ENCODE measurements around the gene NMRK1.

Gene NMRK1

DNA sequence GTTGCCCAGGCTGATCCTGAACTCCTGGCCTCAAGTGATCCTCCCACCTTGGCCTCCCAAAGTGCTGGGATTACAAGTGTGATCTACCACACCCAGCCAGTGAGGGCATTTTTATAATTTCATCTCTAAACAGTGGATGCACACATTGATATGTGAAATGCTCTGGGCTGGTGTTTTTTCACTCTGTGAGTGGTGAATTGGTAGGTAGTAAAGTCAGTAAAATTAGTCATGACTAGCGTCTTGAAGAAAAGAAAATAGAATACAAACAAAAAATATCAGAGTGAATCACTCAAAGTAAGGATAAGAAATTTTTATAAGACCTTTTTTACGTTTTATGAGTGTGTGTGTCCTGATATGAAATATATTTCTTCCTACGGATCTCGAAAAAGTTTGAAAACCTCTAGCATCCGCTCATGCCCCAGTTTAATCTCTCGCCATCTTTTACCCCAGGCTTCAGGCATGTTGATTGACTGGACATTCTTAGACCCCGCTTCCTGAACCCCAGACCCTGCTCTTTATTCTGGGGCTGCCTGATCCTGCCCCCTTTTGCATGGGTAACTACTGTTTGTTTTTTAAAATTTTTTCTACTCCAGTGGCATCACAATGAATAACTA is 14.3 kb upstream of the NMRK1 start:
- DNase-seq (ENCODE audit: low spot score): no peak

DNA sequence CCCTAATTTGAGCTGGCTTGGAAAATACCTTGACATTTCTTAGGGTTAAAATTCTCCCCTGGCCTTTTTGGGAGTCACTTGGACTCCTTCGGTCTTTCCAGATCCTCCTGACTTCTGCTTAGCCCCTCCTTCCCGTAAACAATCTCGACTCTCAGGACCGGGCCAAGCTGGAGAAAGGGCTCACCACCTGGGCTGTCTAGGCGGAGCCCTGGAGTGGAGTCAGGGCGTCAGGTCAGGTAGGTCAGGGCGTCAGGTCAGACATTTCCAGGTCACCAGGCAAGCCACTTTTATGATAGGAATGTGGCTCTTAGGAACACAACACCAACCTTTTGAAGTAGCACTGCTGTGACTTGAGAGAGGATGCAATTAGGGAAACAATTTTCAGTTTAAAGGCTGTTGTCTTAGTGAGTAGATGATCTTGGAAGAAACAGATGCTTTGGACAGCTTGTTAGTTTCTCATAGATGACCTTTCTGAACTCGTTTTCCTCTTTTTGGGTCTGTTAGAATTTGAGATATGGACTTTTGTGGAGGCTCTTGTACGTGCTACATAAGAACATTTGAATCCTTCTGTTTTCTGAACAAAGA is 13.1 kb upstream of the NMRK1 start:
- DNase-seq (ENCODE audit: low spot score): no peak

DNA sequence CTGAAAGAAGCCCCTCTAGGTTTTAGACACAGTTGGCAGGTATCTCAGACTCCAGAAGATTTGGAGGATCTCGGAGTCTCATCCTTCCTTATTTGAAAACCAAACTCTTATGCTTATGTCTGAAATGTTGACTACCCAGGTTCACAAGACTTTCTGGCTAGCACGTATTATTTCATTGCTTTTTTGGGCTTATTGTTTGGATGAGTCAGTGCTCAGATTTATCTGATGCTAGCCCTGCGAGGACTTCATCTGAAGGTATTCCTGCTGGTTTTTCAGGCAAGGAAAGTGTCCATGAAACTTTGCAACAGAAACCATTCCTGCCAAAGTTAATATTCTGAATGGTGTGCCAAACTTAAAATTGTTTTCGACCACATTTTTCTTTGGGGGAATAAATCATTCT is 8.8 kb upstream of the NMRK1 start:
- no peak for DNase-seq (ENCODE audit: low spot score)

DNA sequence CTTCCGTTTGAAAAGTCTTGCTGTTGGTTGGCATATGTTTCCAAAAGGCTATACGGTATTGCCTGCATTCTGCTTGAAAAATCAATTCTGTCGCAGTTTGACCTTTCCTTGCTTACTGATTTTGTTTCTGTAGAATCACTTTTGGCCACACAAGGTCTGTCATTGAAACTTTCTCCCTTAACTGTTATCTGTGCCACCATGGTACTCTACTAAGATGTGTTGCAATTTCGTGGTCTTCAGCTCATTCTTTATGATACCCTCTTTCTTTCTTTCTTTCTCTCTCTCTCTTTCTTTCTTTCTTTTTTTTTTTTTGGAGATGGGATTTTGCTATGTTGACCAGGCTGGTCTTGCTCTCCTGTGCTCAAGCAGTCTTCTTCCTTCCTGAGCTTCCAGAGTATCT is 4.8 kb upstream of the NMRK1 start:
- DNase-seq (ENCODE audit: low spot score): no peak

DNA sequence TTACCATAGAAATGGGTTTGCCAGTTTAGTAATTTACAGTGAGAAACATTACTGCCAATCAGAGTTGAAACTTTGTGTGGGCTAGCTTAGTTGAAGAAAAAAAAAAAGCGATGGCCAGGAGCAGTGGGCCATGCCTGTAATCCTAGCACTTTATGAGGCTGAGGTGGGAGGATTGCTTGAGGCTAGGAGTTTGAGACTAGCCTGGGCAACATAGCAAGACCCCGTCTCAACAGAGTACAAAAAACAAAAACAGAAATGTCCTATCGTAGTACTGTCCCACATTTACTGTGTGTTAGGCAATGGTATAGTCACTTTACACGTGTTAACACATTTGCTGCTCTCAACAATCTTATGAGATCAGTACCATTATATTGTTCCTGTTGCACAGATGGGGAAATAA is 2.6 kb upstream of the NMRK1 start:
- no peak for DNase-seq (ENCODE audit: low spot score)

DNA sequence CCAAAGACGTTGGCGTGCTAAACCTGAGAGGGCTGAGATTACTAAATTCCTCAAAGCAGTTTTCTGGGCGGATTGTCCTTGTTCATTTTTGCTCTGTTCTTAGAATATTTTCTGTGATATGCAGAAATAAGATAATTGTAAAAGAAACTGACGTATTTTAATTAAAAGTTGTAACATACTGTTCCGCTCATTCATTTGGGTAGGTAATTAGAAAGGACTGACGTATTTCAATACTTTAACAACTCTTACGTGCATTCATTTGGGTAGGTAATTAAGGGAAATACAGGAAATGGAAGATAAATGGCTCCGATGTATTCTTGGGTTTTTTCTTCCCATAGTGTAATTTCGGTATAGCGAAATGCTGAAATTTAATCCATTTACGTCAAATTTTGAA is 1.4 kb upstream of the NMRK1 start:
- DNase-seq (ENCODE audit: low spot score): no peak

DNA sequence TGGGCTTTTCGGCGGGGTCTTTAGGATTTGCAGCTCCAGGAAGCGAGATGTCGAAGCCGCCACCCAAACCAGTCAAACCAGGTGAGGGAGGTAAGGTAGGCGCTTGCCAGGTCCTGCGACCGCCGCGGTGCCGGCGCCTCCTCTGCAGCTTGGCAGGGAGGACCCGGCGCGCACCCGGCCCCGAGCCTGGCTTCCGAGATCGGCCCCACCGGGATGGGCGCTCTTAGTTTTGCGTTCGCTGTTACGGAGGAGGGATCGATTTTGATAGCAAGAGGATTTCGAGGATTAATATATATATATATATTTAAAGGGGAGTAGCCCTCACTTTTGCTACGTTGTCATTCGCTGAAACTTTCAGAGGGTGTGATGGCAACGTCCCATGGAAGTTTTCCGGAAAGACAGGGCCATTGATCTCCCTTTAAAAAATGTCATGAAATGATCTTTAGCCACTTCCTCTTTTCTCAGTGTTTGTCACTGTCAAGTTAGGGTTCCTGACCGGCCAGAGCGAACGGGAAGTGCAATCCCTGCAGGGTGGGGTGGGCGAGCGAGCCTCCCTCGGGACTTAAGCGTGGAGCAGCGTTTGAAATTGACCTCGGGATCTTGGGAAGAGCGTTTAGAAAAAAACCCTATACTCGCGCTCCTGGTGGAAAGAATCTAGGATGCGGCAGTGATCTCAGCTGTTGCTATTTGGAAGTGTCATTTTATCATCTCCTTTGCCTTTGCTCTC is 854 bp upstream of the NMRK1 start:
- peak; percentile 34 for DNase-seq (ENCODE audit: low spot score)

DNA sequence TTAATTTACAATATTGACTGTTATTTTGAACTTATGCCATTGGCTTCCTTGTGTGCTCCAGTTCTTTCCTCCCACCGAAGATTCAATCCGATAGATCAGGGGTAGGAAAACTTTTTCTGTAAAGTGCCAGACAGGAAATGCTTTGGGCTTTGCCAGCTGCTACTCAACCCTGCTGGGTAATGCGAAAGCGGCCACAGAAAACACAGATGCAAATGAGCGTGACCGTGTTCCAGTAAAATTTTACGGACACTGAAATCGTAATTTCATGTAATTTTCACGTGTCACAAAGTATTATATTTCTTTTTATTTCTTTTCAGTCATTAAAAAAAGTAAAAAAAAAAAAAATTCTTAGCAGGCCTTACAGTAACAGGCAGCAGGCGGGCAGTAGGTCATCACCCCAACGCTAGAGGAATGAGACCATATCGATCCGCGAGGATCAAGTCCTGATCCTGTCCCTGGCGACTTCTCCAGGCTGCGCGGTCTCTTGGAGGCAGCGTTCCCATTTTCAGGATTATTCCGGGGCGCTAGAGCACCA is 599 bp downstream of the NMRK1 start:
- DNase-seq (ENCODE audit: low spot score): peak; percentile 53

DNA sequence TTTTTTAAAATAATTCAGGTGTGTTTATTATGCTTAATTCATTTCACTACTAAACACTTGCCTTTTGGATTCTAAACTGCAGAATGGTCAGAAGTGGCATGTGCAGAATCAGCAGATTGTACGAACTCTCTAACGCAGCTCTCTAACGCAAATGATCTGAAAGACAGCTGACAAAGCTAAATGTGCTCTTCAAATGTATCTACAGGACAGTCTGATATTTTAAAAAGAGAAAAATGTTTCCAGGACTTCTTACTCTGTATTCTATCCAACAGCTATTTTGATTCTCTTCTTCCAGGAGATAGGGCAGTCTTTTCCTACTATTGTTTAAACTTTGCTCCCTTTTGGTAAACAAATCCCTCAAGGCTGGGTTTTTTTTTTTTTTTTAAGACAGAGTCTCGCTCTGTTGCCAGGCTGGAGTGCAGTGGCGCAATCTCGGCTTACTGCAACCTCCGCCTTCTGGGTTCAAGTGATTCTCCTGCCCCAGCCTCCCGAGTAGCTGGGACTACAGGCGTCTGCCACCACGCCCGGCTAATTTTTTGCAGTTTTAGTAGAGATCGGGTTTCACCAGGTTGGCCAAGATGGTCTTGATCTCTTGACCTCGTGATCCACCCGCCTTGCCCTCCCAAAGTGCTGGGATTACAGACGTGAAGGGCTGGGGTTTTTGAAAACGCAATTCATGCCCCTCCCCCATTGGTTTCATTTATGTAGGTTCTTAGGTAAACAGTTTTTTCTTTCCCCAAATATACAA is 1.2 kb downstream of the NMRK1 start:
- no peak for DNase-seq (ENCODE audit: low spot score)

DNA sequence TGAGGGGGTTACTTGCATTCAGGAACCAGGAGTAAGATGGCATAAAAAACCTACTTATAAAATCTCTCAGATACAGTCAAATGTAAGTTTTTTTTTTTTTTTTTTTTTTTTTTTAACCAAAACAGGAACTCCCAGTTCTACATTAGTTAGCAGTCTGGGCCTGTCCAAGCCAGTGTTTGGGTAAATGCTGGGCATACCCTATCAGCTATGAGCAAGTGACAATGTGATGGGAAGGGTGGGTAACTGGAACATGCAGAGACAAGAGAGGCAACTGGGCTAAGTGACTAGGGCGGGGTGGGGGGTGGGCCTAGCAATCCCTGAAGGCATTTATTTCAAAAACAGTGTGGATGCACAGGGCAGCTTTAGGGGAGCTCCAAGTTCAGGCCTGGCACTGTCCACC is 2.3 kb downstream of the NMRK1 start:
- DNase-seq (ENCODE audit: low spot score): no peak

DNA sequence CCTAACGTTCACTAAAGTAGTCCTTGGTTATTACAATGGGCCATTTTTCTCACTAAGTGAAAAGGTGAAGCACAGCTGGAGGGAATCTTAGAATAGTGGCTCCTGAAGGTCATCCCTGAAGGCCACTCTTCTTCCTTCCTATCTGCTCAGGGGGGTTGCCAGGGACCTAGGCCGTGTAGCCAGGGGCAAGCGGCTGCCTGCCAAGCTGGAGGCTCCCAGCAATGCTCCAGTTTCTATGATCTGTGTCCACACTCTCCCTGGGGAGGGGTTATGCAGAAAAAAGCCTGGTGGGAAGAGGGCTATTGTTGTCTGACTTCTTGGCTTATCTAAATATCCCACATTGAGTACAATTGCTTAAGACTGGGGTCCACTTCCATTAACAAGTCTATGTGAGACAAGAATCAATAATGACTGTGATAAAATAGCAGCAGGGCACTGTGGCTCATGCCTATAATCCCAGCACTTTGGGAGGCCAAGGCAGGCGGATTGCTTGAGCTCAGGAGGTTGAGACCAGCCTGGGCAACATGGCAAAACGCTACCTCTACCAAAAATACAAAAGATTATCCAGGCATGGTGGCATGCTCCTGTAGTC is 3.8 kb downstream of the NMRK1 start:
- no peak for DNase-seq (ENCODE audit: low spot score)

DNA sequence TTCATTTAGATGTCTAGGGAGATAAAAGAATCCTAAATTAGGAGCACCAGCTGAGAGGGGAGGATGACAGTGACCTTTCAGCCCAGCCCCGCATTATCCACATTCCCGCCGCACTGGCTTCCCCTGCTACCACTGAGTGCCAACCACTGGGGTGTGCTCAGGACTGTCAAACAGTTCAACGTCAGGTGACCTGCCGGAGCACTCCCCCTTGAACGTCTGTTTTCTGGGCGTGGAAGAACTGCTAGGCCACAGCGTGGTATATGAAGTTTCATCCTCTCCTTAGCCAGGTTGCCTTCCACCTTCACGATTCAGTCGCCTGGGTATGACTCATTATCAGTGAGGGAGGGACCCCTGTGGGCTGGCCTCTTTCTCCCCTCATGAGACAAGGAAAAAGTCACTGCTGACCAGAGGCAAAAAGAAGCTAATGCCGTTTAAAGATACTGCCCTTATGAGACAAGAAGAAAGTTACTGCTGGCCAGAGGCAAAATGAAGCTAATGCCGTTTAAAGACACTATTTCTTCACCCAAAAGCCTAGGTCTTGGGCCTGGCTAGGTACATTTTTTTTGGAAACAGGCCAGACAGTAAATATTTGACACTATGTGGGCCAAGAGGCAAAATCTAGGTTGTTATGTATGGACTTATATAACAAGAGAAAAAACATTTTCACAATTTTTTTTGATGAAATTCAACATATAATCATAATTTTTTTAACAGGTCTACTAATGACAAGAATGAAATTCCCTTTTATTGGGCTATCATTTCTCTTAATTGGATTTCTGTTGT is 4.6 kb downstream of the NMRK1 start:
- DNase-seq (ENCODE audit: low spot score): peak; percentile 52

DNA sequence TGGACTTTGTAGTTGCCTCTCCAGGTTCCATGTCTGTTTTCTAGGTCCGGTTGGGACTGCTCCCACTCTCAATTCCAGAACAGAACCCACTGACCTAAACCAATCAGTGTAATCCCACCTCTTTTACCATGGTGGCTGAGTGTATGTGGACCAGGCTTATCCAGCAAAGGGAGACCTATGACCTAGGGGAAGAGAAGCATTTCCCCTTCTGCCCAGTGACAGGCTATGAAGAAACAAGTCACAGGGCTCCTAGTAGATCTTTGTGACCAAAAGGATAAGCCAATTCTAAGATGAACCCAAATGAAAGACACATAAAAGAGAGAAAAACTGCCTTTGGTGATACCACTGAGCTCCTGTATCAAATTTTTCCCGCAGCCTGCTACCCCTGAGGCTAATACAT is 6.3 kb downstream of the NMRK1 start:
- no peak for DNase-seq (ENCODE audit: low spot score)

DNA sequence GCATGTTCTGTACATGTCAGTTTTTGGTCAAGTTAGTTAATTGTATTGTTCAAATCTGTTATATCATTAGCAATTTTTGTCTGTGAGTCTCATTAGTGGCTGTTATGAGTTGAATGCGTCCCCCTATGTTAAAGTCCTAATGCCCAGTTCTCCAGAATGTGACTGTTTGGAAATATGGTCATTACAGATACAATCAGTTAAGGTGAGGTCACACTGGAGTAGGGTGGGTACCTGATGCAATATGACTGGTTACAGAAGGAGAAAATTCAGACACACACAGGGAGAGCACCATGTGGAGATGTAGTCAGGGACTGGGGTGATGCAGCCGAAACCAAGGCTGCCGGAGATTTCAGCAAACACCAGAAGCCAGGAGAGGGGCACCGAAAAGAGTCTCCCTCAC is 15.1 kb downstream of the NMRK1 start:
- DNase-seq (ENCODE audit: low spot score): no peak

DNA sequence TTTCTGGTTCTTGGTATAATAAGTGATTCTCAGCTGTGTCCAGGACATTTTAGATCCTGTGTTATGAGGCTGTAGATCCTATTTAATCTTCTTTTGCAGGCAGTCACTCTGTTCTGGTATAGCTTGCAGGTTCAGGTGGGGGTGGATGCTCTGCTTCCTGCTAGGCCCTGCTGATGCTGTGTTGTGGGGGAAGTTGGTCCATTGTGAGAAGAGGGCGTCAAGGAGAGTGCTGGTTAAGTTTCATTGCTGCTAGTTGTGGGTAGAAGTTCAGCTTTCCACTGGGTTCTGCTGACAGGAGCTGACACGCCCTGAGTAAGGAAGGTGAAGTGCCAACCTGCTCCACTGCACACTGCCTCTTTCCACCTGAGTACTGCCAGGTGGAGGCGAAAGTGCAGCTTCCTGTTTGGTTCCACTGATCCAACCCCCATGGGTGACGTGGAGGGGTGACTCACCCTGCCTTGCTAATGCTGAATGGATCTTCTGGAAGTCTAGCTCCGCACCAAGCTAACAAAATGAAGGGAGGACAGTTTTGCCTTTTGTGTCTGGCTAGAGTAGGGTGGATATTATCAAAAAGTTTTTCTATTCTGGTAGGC is 16.3 kb downstream of the NMRK1 start:
- peak; percentile 63 for DNase-seq (ENCODE audit: low spot score)

DNA sequence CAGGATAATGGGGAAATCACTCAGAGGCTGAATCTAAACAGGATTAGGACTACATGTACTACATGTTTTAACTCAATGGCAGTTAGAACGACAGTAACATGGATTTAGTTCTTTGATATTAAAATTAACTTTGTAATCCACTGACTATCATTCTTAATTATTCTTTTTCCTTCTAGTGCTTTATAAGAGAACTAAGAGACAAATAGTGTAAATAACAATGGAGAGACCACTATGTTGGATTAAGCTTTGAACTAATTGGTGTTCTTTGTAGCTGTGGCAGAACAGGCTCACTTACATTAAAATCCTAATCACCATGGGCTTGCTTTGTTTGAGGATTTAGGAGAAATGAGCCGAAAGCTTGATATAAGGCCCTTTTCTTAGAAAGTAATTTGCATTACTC is 18.8 kb downstream of the NMRK1 start:
- DNase-seq (ENCODE audit: low spot score): no peak

DNA sequence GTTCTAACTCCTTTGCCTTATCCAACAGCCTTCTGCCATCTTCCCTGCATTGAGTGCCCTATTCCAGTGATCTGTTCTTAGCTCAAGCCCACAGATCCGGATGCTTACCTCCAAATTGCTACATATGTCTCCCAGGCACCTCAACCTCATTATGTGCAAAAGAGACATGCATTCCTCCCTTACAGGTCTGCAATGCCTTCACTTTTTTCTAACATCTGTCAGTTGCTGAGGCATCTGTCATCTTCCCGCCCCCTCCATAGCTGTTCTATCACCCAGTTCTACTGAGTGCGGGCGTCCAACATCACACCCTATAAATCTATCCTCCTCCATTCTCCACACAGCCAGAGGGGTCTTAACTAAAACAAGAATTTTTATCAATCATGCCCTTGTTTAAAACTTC is 20.1 kb downstream of the NMRK1 start:
- no peak for DNase-seq (ENCODE audit: low spot score)

DNA sequence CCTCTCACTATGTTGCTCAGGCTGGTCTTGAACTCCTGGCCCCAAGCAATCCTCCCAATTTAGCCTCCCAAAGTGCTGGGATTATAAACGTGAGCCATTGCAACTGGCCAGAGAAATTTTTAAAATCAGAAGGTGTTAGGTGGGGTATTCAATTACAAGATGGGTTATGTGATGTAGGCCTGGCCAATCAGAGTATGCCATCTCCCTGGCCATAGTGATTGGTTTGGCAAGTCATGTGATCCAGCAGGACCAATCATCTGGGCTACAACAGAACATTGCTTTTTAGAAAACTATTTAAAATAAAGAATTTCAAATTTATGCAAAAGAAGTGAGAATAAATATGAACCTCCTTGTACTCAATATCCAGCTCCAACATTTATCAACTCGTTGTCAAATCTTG is 22.4 kb downstream of the NMRK1 start:
- DNase-seq (ENCODE audit: low spot score): no peak

DNA sequence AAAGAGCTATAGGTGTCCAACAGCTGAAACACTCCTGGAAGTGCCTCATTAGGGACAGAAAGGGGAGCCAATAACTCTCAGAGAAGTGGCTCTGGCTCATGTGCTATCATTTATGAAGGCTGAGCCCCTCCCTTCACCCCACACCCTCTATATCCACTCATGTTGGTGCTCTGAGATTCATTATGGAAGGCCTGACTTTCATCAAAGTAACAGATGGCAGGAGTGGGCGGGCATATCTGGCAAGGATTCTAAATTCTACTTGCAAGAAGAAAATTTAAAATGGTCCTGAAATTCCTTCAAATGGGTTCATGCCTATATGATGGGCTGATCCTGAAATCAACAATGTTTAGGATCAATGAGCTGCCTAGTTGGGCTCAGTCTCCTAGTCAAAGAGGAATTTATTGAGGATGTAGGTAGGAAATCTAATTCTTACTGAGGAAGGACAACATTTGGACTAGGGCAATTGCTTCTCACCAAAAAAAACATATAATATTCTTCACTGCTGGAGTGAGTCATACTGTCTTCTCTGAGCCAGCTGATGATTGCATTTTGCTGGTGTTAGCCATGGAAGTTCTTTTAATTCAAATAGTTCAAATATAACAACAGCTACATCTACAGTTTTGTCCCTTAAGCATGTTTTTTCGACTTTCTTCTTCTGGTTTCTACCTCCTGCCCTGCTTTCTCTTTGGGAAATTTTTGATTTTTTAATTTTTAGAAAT is 23.5 kb downstream of the NMRK1 start:
- DNase-seq (ENCODE audit: low spot score): no peak

DNA sequence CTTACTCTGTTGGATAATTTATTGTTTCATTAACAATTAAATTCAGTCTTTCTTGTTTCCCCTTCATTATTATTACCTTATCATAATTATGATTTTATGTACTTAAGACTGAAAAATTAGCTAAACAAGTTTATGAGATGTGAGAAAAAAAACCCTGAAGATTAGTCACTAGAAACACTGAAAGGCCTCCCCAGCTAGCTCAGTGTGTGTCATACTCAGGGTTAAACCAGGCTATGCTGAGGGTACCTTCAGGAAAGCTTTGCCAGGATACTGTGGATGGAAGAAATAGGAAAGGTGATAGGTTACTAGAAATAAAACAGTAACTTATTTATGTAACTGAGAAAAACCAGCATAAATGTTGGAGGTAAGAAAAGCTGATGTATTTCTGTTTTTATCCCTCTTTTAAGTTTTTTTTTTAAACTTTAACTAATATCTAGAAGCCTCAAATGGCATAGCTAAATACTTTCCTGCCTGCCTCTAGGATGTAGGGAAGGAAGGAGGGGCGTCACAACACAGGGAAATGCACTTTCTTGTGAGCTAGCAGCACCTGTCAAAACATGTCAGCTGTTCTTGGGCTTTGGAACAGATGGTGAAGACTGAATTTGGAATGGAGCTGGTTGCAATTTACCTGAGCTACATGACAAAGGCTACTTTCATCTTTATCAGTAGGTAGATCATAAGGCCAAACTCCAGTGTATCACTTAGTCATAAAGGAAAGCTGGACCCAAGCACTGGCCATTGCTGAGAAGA is 24.2 kb downstream of the NMRK1 start:
- no peak for DNase-seq (ENCODE audit: low spot score)

Measured in CD4-positive, alpha-beta T cell treated with Interleukin-2 at 100 ng/mL for 4 hours (primary cell).